ENCODE results near the gene C19orf67.

- TF ChIP-seq, protein P1, sequence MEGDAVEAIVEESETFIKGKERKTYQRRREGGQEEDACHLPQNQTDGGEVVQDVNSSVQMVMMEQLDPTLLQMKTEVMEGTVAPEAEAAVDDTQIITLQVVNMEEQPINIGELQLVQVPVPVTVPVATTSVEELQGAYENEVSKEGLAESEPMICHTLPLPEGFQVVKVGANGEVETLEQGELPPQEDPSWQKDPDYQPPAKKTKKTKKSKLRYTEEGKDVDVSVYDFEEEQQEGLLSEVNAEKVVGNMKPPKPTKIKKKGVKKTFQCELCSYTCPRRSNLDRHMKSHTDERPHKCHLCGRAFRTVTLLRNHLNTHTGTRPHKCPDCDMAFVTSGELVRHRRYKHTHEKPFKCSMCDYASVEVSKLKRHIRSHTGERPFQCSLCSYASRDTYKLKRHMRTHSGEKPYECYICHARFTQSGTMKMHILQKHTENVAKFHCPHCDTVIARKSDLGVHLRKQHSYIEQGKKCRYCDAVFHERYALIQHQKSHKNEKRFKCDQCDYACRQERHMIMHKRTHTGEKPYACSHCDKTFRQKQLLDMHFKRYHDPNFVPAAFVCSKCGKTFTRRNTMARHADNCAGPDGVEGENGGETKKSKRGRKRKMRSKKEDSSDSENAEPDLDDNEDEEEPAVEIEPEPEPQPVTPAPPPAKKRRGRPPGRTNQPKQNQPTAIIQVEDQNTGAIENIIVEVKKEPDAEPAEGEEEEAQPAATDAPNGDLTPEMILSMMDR (IDR thresholded peaks at IDR 0.05): no peak
- TF ChIP-seq TCF7L2 (IDR thresholded peaks at IDR 0.05; ENCODE audit: low read depth, low read length) (no peak), POLR2AphosphoS5 (IDR thresholded peaks at IDR 0.05; ENCODE audit: low read depth, low read length) (no peak), SIN3A (IDR thresholded peaks at IDR 0.05; ENCODE audit: borderline replicate concordance, insufficient read depth, low read depth, low read length) (no peak; the same call in 1 of the 2 replicates)
- TF ChIP-seq, protein P2, sequence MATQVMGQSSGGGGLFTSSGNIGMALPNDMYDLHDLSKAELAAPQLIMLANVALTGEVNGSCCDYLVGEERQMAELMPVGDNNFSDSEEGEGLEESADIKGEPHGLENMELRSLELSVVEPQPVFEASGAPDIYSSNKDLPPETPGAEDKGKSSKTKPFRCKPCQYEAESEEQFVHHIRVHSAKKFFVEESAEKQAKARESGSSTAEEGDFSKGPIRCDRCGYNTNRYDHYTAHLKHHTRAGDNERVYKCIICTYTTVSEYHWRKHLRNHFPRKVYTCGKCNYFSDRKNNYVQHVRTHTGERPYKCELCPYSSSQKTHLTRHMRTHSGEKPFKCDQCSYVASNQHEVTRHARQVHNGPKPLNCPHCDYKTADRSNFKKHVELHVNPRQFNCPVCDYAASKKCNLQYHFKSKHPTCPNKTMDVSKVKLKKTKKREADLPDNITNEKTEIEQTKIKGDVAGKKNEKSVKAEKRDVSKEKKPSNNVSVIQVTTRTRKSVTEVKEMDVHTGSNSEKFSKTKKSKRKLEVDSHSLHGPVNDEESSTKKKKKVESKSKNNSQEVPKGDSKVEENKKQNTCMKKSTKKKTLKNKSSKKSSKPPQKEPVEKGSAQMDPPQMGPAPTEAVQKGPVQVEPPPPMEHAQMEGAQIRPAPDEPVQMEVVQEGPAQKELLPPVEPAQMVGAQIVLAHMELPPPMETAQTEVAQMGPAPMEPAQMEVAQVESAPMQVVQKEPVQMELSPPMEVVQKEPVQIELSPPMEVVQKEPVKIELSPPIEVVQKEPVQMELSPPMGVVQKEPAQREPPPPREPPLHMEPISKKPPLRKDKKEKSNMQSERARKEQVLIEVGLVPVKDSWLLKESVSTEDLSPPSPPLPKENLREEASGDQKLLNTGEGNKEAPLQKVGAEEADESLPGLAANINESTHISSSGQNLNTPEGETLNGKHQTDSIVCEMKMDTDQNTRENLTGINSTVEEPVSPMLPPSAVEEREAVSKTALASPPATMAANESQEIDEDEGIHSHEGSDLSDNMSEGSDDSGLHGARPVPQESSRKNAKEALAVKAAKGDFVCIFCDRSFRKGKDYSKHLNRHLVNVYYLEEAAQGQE (IDR thresholded peaks at IDR 0.05; ENCODE audit: insufficient read depth in 1 of 2, low read depth in 2 of 2, low read length in 1 of 2): no peak
Observed at GRCh38 chr19:14116918-14117578, 31.5 kb upstream of the C19orf67 start.

Measured in Panc1 (cell line).